OCI-LY1 (cell line): Measurements from ENCODE around the gene SPEM3.
A peak's percentile ranks its signal among the peaks of the same experiment; 100 is the strongest.
"Not testable (repeated sequence)": the region's sequence is repeated elsewhere in the genome, so short reads cannot be mapped to it uniquely, and the experiment has no call there.

Experiments
- H2AFZ ChIP-seq: fragments of 200-600 bp; sonication (generic), shearing (Covaris generic); 2 replicates; pipeline ENCODE4 v1.6.0; 2014; ENCODE audit warnings: antibody characterized with exemption, mild to moderate bottlenecking, low read length
- H3F3A ChIP-seq: fragments of 200-600 bp; sonication (generic), shearing (Covaris generic); 2 replicates; pipeline ENCODE4 v1.6.0; 2014; ENCODE audit warnings: mild to moderate bottlenecking, antibody characterized with exemption, low read length, moderate library complexity; ENCODE audit not compliant: insufficient read depth
- H3K27ac ChIP-seq: fragments of 200-600 bp; sonication (generic); 2 replicates; pipeline ENCODE4 v1.5.1; 2014; ENCODE audit warnings: low read length, mixed run types, mild to moderate bottlenecking, low read depth; ENCODE audit not compliant: poor library complexity, severe bottlenecking
- H3K27me3 ChIP-seq: fragments of 200-600 bp; sonication (generic); 2 replicates; pipeline ENCODE4 v1.6.0; 2014; ENCODE audit warnings: antibody characterized with exemption, mild to moderate bottlenecking, low read length, moderate library complexity; ENCODE audit not compliant: insufficient read depth
- H3K36me3 ChIP-seq: fragments of 200-600 bp; sonication (generic); 2 replicates; pipeline ENCODE4 v1.6.1; 2014; ENCODE audit warnings: mild to moderate bottlenecking, antibody characterized with exemption, low read length, moderate library complexity, mixed read lengths; ENCODE audit not compliant: insufficient read depth
- H3K4me1 ChIP-seq: fragments of 200-600 bp; sonication (generic); 2 replicates; pipeline ENCODE4 v1.5.1; 2014; ENCODE audit warnings: mild to moderate bottlenecking, low read length, moderate library complexity; ENCODE audit not compliant: insufficient read depth, severe bottlenecking
- H3K4me2 ChIP-seq: fragments of 200-600 bp; sonication (generic), shearing (Covaris generic); 2 replicates; pipeline ENCODE4 v1.6.1; 2014; ENCODE audit warnings: low read length
- H3K4me3 ChIP-seq: fragments of 200-600 bp; sonication (generic); 2 replicates; pipeline ENCODE4 v1.5.1; 2014; ENCODE audit warnings: low read length, low read depth, mild to moderate bottlenecking, mixed read lengths; ENCODE audit not compliant: poor library complexity, severe bottlenecking
- H3K79me2 ChIP-seq: fragments of 200-600 bp; shearing (Covaris generic); 2 replicates; pipeline ENCODE4 v1.6.1; 2016; ENCODE audit warnings: mixed run types, low read length, mixed read lengths; ENCODE audit not compliant: insufficient read depth
- H3K9ac ChIP-seq: fragments of 200-600 bp; sonication (generic), shearing (Covaris generic); 2 replicates; pipeline ENCODE4 v1.6.1; 2014; ENCODE audit warnings: mild to moderate bottlenecking, low read length, mixed read lengths
- H3K9me2 ChIP-seq: fragments of 200-600 bp; sonication (generic), shearing (Covaris generic); 2 replicates; pipeline ENCODE4 v1.6.1; 2014; ENCODE audit warnings: low read depth, mild to moderate bottlenecking, low read length, mixed read lengths
- H3K9me3 ChIP-seq: fragments of 200-600 bp; shearing (Covaris generic); 2 replicates; pipeline ENCODE4 v1.6.1; 2014; ENCODE audit warnings: low read length, mixed read lengths
- H4K20me1 ChIP-seq: fragments of 200-600 bp; sonication (generic), shearing (Covaris generic); 2 replicates; pipeline ENCODE4 v1.6.0; 2016; ENCODE audit warnings: mild to moderate bottlenecking, low read length; ENCODE audit not compliant: insufficient read depth
- CTCF ChIP-seq: fragments of 200-600 bp; sonication (generic), shearing (Covaris generic); IDR thresholded peaks from 2 replicates; pipeline ENCODE4 v1.5.1; 2017; ENCODE audit warnings: mild to moderate bottlenecking, antibody characterized with exemption, low read length, moderate library complexity, mixed read lengths
- EZH2 ChIP-seq: fragments of 200-600 bp; sonication (generic), shearing (Covaris generic); IDR thresholded peaks from 2 replicates; pipeline ENCODE4 v1.8.0; 2017; ENCODE audit warnings: borderline replicate concordance, mixed run types, mild to moderate bottlenecking, antibody characterized with exemption, low read length, moderate library complexity, mixed read lengths

Gene SPEM3

GRCh38 chr17:7471729-7472128, 43.1 kb downstream of the SPEM3 start:
- TF ChIP-seq CTCF (no peak), EZH2 (no peak)
- no peak overlapping the region for H3K4me3 ChIP-seq
- H3K4me1 ChIP-seq = peaks cover 27% of the 10 kb centered on the region
- H3K27ac ChIP-seq = peak overlapping the region; percentile 59
- H3K36me3 ChIP-seq = peaks cover 5% of the 10 kb centered on the region; the same call in 1 of the 2 replicates
- no peak overlapping the region for H3K9ac ChIP-seq
- H3K9me2 ChIP-seq = no peaks in the 10 kb centered on the region
- no peaks in the 10 kb centered on the region for H3F3A ChIP-seq
- H3K79me2 ChIP-seq = peaks cover 12% of the 10 kb centered on the region
- H3K4me2 ChIP-seq = no peak overlapping the region
- no peaks in the 10 kb centered on the region for H3K27me3 ChIP-seq
- no peaks in the 10 kb centered on the region for H3K9me3 ChIP-seq
- no peaks in the 10 kb centered on the region for H4K20me1 ChIP-seq
- no peak overlapping the region for H2AFZ ChIP-seq

- Histone ChIP-seq H3K79me2 (peaks cover 12% of the 10 kb centered on the region), H3K4me1 (peaks cover 31% of the 10 kb centered on the region)
- H3K36me3 ChIP-seq, H3K9me3 ChIP-seq, H3K4me3 ChIP-seq, H3K9me2 ChIP-seq, H4K20me1 ChIP-seq, H3F3A ChIP-seq, H3K9ac ChIP-seq, H3K27me3 ChIP-seq, H3K27ac ChIP-seq, H3K4me2 ChIP-seq, H2AFZ ChIP-seq: not testable (repeated sequence)
These were observed 46.1 kb downstream of the SPEM3 start for GRCh38 chr17:7474767-7475166.

GRCh38 chr17:7475764-7476422, 47.2 kb downstream of the SPEM3 start:
- Histone ChIP-seq H3K4me1 (peaks cover 42% of the 10 kb centered on the region), H2AFZ (no peak overlapping the region), H3K9ac (no peak overlapping the region; the same call in 1 of the 2 replicates), H3K9me2 (no peaks in the 10 kb centered on the region), H3K4me2 (no peak overlapping the region), H3K36me3 (no peaks in the 10 kb centered on the region), H3K27ac (peak overlapping the region; percentile 77), H3K4me3 (no peak overlapping the region), H3K27me3 (no peaks in the 10 kb centered on the region), H3K79me2 (peaks cover 12% of the 10 kb centered on the region), H3F3A (no peaks in the 10 kb centered on the region), H4K20me1 (no peaks in the 10 kb centered on the region), H3K9me3 (no peaks in the 10 kb centered on the region)
- TF ChIP-seq CTCF (no peak), EZH2 (no peak)

GRCh38 chr17:7476494-7476893, 47.8 kb downstream of the SPEM3 start:
- Histone ChIP-seq H4K20me1 (no peaks in the 10 kb centered on the region), H3K9me2 (no peaks in the 10 kb centered on the region), H3K27me3 (no peaks in the 10 kb centered on the region), H3K4me3 (peak overlapping the region; percentile 76), H3K36me3 (no peaks in the 10 kb centered on the region), H2AFZ (no peak overlapping the region), H3F3A (no peaks in the 10 kb centered on the region), H3K4me2 (peak overlapping the region; percentile 69; the same call in 1 of the 2 replicates), H3K9me3 (no peaks in the 10 kb centered on the region), H3K9ac (peak overlapping the region; percentile 14; the same call in 1 of the 2 replicates), H3K4me1 (peaks cover 44% of the 10 kb centered on the region), H3K79me2 (peaks cover 12% of the 10 kb centered on the region), H3K27ac (peak overlapping the region; percentile 77)
- TF ChIP-seq EZH2 = no peak
- no peak for TF ChIP-seq CTCF
